Parathyroid adenoma (tissue), 2 donors: ENCODE measurements around the gene HDAC4.
A peak's percentile ranks its signal among the peaks of the same experiment; 100 is the strongest.

Source experiments
- H2AFZ ChIP-seq: fragments of 300-600 bp; sonication (generic); one replicate; pipeline ENCODE4 v1.7.0; 2017; ENCODE audit warnings: antibody characterized with exemption, mild to moderate bottlenecking
- H3K27ac ChIP-seq: fragments of 300-600 bp; sonication (generic); one replicate; pipeline ENCODE4 v1.7.0; 2017
- H3K27me3 ChIP-seq: fragments of 300-600 bp; sonication (generic); one replicate; pipeline ENCODE4 v1.7.0; 2017; ENCODE audit warnings: low read length; ENCODE audit not compliant: control insufficient read depth, insufficient read depth
- H3K36me3 ChIP-seq: fragments of 300-600 bp; sonication (generic); one replicate; pipeline ENCODE4 v1.7.0; 2017; ENCODE audit warnings: low read length; ENCODE audit not compliant: control insufficient read depth, insufficient read depth
- H3K4me1 ChIP-seq: fragments of 300-600 bp; sonication (generic); one replicate; pipeline ENCODE4 v1.7.0; 2017; ENCODE audit warnings: control low read depth
- H3K4me2 ChIP-seq: fragments of 300-600 bp; sonication (generic); one replicate; pipeline ENCODE4 v1.7.0; 2017; ENCODE audit warnings: low read length
- H3K4me3 ChIP-seq: fragments of 300-600 bp; sonication (generic); one replicate; pipeline ENCODE4 v1.7.0; 2017; ENCODE audit warnings: low read depth, low read length
- H3K79me2 ChIP-seq: fragments of 300-600 bp; sonication (generic); one replicate; pipeline ENCODE4 v1.7.0; 2017; ENCODE audit warnings: control low read depth
- H3K9ac ChIP-seq: fragments of 300-600 bp; sonication (generic); one replicate; pipeline ENCODE4 v1.7.0; 2017; ENCODE audit warnings: mild to moderate bottlenecking
- H3K9me3 ChIP-seq: fragments of 300-600 bp; sonication (generic); one replicate; pipeline ENCODE4 v1.7.0; 2017; ENCODE audit warnings: low read length; ENCODE audit not compliant: control insufficient read depth
- TF ChIP-seq, protein P1 (sequence below): fragments of 300-600 bp; sonication (generic); IDR thresholded peaks from one replicate; pipeline ENCODE4 v1.7.0; 2017; ENCODE audit warnings: antibody characterized with exemption, mild to moderate bottlenecking
- donor health status: primary hyperparathyroidism.

Gene HDAC4

GRCh38 chr2:239239607-239240413, 161.0 kb downstream of the HDAC4 start:
- H3K4me2 ChIP-seq, result peak overlapping the region; percentile 47
- H3K27ac ChIP-seq, result peak overlapping the region; percentile 53
- H3K9ac ChIP-seq, result no peak overlapping the region
- H3K4me1 ChIP-seq, result peaks cover 12% of the 10 kb centered on the region
- TF ChIP-seq, protein P1, sequence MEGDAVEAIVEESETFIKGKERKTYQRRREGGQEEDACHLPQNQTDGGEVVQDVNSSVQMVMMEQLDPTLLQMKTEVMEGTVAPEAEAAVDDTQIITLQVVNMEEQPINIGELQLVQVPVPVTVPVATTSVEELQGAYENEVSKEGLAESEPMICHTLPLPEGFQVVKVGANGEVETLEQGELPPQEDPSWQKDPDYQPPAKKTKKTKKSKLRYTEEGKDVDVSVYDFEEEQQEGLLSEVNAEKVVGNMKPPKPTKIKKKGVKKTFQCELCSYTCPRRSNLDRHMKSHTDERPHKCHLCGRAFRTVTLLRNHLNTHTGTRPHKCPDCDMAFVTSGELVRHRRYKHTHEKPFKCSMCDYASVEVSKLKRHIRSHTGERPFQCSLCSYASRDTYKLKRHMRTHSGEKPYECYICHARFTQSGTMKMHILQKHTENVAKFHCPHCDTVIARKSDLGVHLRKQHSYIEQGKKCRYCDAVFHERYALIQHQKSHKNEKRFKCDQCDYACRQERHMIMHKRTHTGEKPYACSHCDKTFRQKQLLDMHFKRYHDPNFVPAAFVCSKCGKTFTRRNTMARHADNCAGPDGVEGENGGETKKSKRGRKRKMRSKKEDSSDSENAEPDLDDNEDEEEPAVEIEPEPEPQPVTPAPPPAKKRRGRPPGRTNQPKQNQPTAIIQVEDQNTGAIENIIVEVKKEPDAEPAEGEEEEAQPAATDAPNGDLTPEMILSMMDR, result no peak
- H3K36me3 ChIP-seq, result no peaks in the 10 kb centered on the region
- no peaks in the 10 kb centered on the region for H3K27me3 ChIP-seq
- peak overlapping the region; percentile 72 for H2AFZ ChIP-seq
- H3K9me3 ChIP-seq, result no peaks in the 10 kb centered on the region
- no peak overlapping the region for H3K4me3 ChIP-seq
- H3K79me2 ChIP-seq, result peaks cover 40% of the 10 kb centered on the region

DNA sequence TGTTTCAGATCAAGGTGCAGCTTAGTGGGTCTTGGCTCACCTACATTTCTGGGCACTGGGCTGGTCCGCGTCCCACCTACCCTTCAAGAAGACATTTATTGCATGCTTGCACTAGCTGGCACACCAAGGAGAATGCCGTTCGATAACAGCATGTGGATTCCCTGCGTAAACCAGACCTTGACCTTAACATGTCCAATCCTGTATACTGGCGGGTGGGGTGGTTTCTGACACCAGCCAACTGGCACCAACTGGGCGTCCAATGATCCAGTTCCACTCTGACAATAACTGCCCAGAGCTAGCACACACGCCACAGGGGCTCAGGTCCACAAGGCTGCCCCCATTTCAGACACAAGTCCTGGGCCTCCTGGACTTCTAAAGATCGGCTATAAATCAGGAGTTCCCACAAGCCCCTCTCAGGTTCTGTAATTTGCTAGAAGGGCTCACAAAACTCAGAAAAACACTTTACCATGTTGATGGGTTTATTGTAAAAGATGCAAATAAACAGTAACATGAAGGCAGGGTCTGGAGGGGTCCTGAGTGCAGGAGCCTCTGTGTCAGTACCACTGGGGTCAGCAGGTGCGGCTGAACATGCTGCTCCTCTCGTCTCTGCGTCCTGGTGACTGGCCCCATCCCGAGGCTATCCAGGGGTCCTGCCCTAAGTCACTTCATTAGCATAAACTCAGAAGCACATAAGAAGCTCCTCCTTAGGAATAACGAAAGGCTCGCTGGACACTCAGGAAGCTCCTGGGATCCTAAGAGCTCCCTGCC, 161.8 kb downstream of the HDAC4 start:
- Histone ChIP-seq H3K27ac (no peak overlapping the region), H3K4me1 (peaks cover 12% of the 10 kb centered on the region), H3K4me3 (no peak overlapping the region), H3K79me2 (peaks cover 39% of the 10 kb centered on the region), H3K9ac (no peak overlapping the region), H2AFZ (peak overlapping the region; percentile 72), H3K4me2 (no peak overlapping the region), H3K36me3 (no peaks in the 10 kb centered on the region), H3K9me3 (no peaks in the 10 kb centered on the region), H3K27me3 (no peaks in the 10 kb centered on the region)
- TF ChIP-seq, protein P1, result no peak

GRCh38 chr2:239238381-239238780, 162.4 kb downstream of the HDAC4 start:
- TF ChIP-seq, protein P1, result no peak

DNA sequence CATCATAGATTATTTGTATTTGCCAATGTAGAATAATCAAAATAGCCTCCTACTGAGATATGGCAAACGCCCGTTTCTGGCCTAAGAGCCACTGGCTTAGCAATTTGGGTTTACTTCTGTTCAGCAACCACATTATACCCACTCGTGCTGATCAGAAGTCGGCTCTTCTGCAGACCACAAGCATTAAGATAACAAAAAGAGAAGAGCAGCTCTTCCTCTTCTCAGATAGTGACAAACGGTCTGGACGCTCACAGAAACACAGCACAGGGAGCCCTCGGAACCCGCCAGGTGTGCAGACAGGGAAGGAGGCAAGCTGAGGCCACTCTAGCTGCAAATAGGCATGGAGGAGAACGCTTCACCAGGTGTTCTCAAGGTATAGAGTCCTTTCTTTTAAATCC, 164.0 kb downstream of the HDAC4 start:
- Histone ChIP-seq H3K36me3 (no peaks in the 10 kb centered on the region), H3K79me2 (peaks cover 34% of the 10 kb centered on the region), H3K4me1 (peaks cover 12% of the 10 kb centered on the region), H3K9me3 (no peaks in the 10 kb centered on the region), H3K4me3 (no peak overlapping the region), H3K4me2 (no peak overlapping the region), H3K9ac (no peak overlapping the region), H3K27me3 (no peaks in the 10 kb centered on the region), H2AFZ (no peak overlapping the region), H3K27ac (no peak overlapping the region)
- TF ChIP-seq, protein P1, result no peak

More at GRCh38 chr2:239238381-239238780, 162.4 kb downstream of the HDAC4 start:
- Histone ChIP-seq H3K27me3 (no peaks in the 10 kb centered on the region), H3K4me2 (no peak overlapping the region), H3K36me3 (no peaks in the 10 kb centered on the region), H3K27ac (no peak overlapping the region), H3K4me3 (no peak overlapping the region), H3K4me1 (peaks cover 12% of the 10 kb centered on the region), H3K9me3 (no peaks in the 10 kb centered on the region), H2AFZ (no peak overlapping the region), H3K9ac (no peak overlapping the region), H3K79me2 (peaks cover 37% of the 10 kb centered on the region)
